Mucosa of descending colon (tissue), 3 donors: ENCODE data around the gene CFAP77. TPM values are rescaled to one million over a fixed set of nuclear protein-coding genes. Genes with fewer than 3 reads are reported as not detected.

ENCODE experiments used
- ATAC-seq: fragments of 200-7000 bp; cut with Tn5 transposase; one replicate; pipeline ENCODE4 v1.9.1; 2020; ENCODE audit warnings: mild to moderate bottlenecking, moderate library complexity
- DNase-seq, 3 donors: peaks; one replicate each; pipeline ENCODE4 v3.0.0-alpha.2; 2020
- H3K36me3 ChIP-seq: fragments of 200-600 bp; one replicate; pipeline ENCODE4 v1.8.0; 2021; ENCODE audit warnings: low read depth, mild to moderate bottlenecking
- H3K4me1 ChIP-seq: fragments of 200-600 bp; one replicate; pipeline ENCODE4 v1.8.0; 2021; ENCODE audit warnings: low read depth, mild to moderate bottlenecking
- H3K4me3 ChIP-seq: fragments of 200-600 bp; one replicate; pipeline ENCODE4 v1.8.0; 2021; ENCODE audit warnings: mild to moderate bottlenecking
- H3K9me3 ChIP-seq: fragments of 200-600 bp; one replicate; pipeline ENCODE4 v1.8.0; 2021; ENCODE audit warnings: mild to moderate bottlenecking
- CTCF ChIP-seq: fragments of 200-600 bp; IDR thresholded peaks from one replicate; pipeline ENCODE4 v1.8.0; 2022; ENCODE audit warnings: antibody characterized with exemption, mild to moderate bottlenecking
- intact Hi-C, 2 donors: fragments of 100-400 bp; cut with DNase I in 1 of 2; cut with micrococcal nuclease in 1 of 2; formaldehyde crosslinking; loops; one replicate each; pipeline versions ENCODE4 v1.11.0 to v1.11.1; 2022; cut with DNase I, micrococcal nuclease
- total RNA-seq, 3 donors: library from RNA; stranded (reverse); fragmentation: NEBNext Ultra II Directional in 2 of 3; extraction: Animal tissue kit (Norgen Biotek cat#: 25700) in 2 of 3; gene quantifications; one replicate each; pipeline versions ENCODE4 v1.2.1 to v1.2.4, GENCODE V29; 2021 to 2023
- donor health status: DM: no; HTN: no; CAD: no; lungs with moderate emphysema.
- donor health status: DM: no; HTN: no; CAD: no.
- donor health status: DM: no; HTN: yes; CAD: no.

The CFAP77 gene
- total RNA-seq, 3 donors from 2014 or later, result not detected

- Histone ChIP-seq H3K36me3 (no peaks in the 10 kb centered on the region), H3K4me1 (no peaks in the 10 kb centered on the region), H3K4me3 (no peak overlapping the region), H3K9me3 (no peaks in the 10 kb centered on the region)
- ATAC-seq, result no peak
- intact Hi-C loops, result no loop called here
- TF ChIP-seq CTCF, result no peak
- no peak for DNase-seq
Observed at GRCh38 chr9:132465131-132465635, 55.2 kb downstream of the CFAP77 start.

- no peak for ATAC-seq
- no peak for TF ChIP-seq CTCF
Observed at GRCh38 chr9:132472199-132472598, 62.2 kb downstream of the CFAP77 start.

GRCh38 chr9:132472599-132472998, 62.6 kb downstream of the CFAP77 start:
- Histone ChIP-seq H3K36me3 (no peaks in the 10 kb centered on the region), H3K4me1 (no peaks in the 10 kb centered on the region), H3K4me3 (no peak overlapping the region), H3K9me3 (no peaks in the 10 kb centered on the region)
- TF ChIP-seq CTCF, result no peak
- intact Hi-C loops, result loop anchor here in 1 of 2 donors (10.0 kb wide), 1 partner anchor 62 kb away; no protein-coding TSS in a partner anchor
- DNase-seq (no peak), ATAC-seq (no peak)

More at GRCh38 chr9:132472199-132472598, 62.2 kb downstream of the CFAP77 start:
- Histone ChIP-seq H3K4me1 (no peaks in the 10 kb centered on the region), H3K4me3 (no peak overlapping the region), H3K9me3 (no peaks in the 10 kb centered on the region), H3K36me3 (no peaks in the 10 kb centered on the region)
- intact Hi-C loops, result loop anchor here in 1 of 2 donors (10.0 kb wide), 1 partner anchor 63 kb away; no protein-coding TSS in a partner anchor
- DNase-seq, result no peak

- intact Hi-C loops, result loop anchor here in 1 of 2 donors (10.0 kb wide), 1 partner anchor 61 kb away; no protein-coding TSS in a partner anchor
- H3K36me3 ChIP-seq, result no peaks in the 10 kb centered on the region
- DNase-seq (no peak), ATAC-seq (no peak)
- no peaks in the 10 kb centered on the region for H3K4me1 ChIP-seq
- no peak overlapping the region for H3K4me3 ChIP-seq
- H3K9me3 ChIP-seq, result no peaks in the 10 kb centered on the region
- TF ChIP-seq CTCF, result no peak
Observed at GRCh38 chr9:132474253-132474652, 64.2 kb downstream of the CFAP77 start.

- TF ChIP-seq CTCF, result no peak
- no peak for ATAC-seq
- Histone ChIP-seq H3K9me3 (no peaks in the 10 kb centered on the region), H3K4me3 (no peak overlapping the region), H3K4me1 (no peaks in the 10 kb centered on the region), H3K36me3 (no peaks in the 10 kb centered on the region)
- intact Hi-C loops, result loop anchor here in 1 of 2 donors (10.0 kb wide), 1 partner anchor 56 kb away; no protein-coding TSS in a partner anchor
- DNase-seq, result no peak
Observed at GRCh38 chr9:132478353-132479050, 68.5 kb downstream of the CFAP77 start.
